ENCODE results near the gene MORN4.

MORN4 gene

GRCh38 chr10:97573021-97573420, 60.3 kb downstream of the MORN4 start:
- DNase-seq = no peak

GRCh38 chr10:97572214-97572989, 60.9 kb downstream of the MORN4 start, which contains the start of gene ANKRD2:
TSS of gene ANKRD2 (plus strand) at chr10:97572779. CDS start at chr10:97572789, 10 bp downstream.
- peak in 10 of 14 donors; percentile 33 to 69 (median 56) for DNase-seq

- peak in 1 of 14 donors; percentile 50 for DNase-seq
These were observed 61.7 kb downstream of the MORN4 start for GRCh38 chr10:97571622-97572021.

GRCh38 chr10:97570789-97571471, 62.4 kb downstream of the MORN4 start:
- DNase-seq = peak in 5 of 14 donors; percentile 31 to 93 (median 40)

GRCh38 chr10:97570146-97570788, 63.0 kb downstream of the MORN4 start:
- peak in 1 of 14 donors; percentile 60 for DNase-seq

- DNase-seq = no peak
These were observed 65.4 kb downstream of the MORN4 start for GRCh38 chr10:97567891-97568290.

GRCh38 chr10:97566336-97566996, 66.8 kb downstream of the MORN4 start:
- DNase-seq = no peak

- DNase-seq = no peak
These were observed 68.5 kb downstream of the MORN4 start for GRCh38 chr10:97564776-97565175.

Measured in C1 segment of cervical spinal cord (tissue), 14 donors.